ENCODE data around the gene SYVN1.

DNA sequence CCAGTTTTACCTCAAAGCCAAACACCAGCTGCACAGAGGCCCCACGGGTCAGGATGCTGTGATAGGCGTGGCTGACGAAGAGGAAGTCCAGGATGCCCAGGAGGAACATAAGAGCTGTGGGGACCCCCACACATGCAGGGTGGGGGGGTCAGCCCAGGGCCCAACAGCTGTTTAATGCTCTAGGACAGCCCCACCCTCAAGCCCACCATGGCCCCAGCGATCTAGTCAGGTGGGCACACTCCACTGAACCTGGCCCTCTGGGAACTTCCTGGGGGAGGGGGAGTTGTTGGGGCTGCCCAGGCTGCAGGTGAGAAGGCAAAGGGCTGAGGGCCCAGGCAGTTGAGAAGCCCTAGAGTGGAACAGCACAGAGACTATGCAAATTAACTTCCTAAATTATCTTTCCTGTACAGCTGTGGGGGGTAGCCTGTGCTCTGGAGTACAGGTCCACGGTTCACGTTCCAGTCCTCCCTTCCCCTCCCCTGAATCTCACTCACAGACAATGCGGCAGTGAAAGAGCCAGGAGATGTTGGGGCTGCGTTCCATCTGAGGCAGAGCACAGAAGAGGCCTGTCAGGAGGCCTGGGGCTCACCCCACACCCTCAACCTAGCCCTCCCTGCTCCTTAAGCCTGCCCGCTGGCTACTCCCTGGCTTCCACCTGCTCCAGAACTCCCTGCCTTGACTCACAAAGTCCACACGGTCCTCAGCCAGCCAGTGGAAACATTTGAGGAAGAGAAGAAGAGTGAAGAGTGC is 1.9 kb downstream of the SYVN1 start:
- TF ChIP-seq, protein P1, sequence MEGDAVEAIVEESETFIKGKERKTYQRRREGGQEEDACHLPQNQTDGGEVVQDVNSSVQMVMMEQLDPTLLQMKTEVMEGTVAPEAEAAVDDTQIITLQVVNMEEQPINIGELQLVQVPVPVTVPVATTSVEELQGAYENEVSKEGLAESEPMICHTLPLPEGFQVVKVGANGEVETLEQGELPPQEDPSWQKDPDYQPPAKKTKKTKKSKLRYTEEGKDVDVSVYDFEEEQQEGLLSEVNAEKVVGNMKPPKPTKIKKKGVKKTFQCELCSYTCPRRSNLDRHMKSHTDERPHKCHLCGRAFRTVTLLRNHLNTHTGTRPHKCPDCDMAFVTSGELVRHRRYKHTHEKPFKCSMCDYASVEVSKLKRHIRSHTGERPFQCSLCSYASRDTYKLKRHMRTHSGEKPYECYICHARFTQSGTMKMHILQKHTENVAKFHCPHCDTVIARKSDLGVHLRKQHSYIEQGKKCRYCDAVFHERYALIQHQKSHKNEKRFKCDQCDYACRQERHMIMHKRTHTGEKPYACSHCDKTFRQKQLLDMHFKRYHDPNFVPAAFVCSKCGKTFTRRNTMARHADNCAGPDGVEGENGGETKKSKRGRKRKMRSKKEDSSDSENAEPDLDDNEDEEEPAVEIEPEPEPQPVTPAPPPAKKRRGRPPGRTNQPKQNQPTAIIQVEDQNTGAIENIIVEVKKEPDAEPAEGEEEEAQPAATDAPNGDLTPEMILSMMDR (IDR thresholded peaks at IDR 0.05), result no peak
- no peak for TF ChIP-seq RCOR1 (IDR thresholded peaks at IDR 0.05; ENCODE audit: low read depth, low read length)
- TF ChIP-seq ZFP36 (IDR thresholded peaks at IDR 0.05; ENCODE audit: borderline replicate concordance, partially characterized antibody), result no peak
